Activated T-cell treated with anti-CD3 and anti-CD28 coated beads, Interleukin-2, amount 50 U/mL, for 48 hours (primary cell): ENCODE results near the gene LDLRAD4.
"Not testable (repeated sequence)": the region's sequence is repeated elsewhere in the genome, so short reads cannot be mapped to it uniquely, and the experiment has no call there.

ENCODE experiments used
- DNase-seq, 2 experiments: peaks; one replicate each; pipeline ENCODE4 v3.0.0-alpha.2; 2020

Gene LDLRAD4

DNA sequence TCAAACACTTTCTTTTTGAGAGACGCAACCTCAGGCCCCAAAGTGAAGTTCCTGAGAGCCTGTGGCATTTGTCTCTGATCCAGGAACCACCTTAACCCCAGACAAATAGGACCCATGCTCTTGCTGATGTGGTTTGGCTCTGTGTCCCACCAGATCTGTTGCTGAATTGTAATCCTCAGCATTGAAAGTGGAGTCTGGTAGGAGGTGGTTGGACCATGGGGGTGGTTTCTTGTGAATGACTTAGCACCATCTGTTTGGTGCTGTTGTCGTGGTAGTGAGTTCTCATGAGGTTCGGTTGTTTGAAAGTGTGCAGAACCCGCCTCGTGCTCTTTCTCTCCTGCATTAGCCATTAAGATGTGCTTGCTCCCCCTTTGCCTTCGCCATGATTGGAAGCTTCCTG lies 255.2 kb downstream of the LDLRAD4 start:
- no peak for DNase-seq

DNA sequence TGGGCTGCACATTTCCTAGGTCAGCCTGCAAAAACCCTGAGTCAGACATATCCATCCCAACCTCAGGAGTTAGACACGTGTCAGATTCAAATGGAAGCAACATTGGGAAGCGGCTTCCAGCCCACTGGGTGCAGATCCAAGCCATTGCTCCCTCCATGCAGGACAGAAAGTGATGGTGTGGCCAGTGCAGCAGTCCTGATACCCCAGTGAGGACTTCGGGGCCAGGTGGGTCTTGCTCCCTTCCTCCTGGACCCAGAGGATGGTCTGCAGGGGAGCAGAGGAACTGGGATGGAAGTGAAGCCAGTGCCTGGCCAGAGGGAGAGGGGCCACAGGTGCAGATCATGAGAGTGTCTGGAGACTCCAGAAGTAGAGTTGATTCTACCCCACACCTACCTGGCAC lies 255.8 kb downstream of the LDLRAD4 start:
- no peak for DNase-seq

DNA sequence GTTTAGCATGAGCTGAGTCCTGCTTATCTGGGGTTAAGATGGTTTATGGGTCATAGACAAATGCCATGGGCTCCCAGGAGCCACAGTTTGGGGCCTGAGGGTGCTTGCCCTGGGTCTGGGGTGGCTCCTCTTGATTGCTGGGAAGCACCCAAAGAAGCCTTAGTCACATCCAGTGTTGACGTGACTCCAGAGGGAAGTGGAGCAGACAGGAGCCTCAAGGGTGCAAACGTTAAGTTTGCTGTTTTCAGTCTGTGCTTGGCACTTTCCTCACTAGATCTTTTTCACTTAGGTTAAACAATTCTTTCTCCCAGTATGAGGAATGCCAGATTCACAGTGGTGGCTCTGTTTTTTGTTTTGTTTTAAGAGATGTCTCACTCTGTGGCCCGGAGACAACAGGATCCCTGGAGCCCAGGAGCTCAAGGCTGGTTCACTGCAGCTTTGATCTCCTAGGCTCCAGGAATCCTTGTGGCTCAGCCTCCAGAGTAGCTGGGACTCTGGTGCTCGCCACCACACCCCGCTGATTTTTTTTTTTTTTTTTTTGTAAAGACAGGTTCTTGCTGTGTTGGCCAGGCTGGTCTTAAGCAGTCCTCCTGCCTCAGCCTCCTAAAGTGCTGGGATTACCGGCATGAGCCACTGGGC lies 256.5 kb downstream of the LDLRAD4 start:
- no peak for DNase-seq

DNA sequence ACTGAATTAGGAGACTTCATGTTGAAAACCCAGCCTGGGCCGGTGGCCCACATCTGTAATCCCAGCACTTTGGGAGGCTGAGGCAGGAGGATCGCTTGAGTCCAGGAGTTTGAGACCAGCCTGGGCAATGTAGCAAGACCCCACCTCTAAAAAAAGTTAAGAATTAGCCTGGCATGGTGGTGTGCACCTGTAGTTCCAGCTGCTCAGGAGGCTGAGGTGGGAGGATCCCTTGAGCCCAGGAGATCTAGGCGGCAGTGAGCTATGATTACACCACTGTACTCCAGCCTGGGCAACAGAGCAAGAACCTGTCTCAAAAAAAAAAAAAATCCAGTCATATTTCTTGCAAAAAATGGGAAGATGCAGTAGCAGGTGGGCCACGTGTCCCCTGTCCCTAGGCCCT lies 257.8 kb downstream of the LDLRAD4 start:
- not testable (repeated sequence) for DNase-seq

DNA sequence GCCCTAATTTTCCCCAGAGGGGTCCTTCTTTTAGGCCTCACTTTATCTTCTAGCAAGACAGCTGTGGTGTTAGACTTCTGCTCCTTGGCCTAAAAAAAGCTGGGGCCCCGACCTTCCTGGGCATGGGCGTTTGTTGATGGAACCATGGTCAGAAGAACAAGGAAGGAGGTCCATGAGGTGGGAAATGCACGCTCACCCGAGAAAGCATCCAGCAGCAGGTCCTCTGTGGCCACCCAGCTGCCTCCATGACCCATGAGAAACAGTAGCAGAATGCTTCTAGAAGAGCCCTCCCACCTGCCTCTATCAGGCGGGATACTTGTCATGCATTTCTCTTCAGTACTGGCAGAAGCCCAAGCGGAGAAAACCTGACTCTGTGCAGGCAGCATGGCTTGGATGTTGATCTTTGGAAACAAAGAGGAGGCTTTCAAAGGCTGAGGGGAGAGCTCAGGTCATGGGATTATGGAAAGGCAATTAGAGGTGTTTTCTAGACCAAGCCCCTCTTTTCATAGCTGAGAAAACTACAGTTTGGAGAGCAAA lies 258.7 kb downstream of the LDLRAD4 start:
- DNase-seq = no peak

DNA sequence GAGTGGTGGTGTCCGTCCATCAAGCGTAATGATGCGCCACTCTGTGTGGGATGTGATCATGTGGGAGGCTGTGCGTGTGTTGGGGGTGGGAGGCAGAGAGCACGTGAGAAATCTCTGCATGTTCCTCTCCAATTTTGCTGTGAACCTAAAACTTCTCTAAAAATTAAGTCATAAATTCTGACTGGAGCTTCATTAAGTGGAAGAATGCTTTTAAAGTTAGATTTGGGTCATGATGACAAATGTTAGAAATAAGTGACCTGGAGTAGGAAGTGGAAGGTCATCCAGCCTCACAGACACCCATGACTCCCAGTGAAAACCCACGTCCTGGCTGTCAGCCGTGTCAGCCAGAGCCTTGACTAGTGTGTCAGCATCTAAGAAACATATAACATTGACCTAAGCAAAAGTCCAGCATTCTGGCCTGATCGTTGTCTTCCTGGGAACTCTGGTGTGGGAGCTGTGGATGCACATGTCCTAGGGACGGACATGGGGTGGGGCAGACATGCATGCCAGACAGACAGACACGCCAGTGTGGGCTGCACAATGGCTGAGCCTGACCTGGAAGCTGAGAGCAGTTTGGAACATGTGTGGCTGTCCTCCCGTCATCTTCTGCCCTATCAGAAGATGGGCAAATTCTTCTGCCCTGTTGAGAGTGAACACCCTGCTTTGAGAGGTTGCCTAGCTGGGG lies 262.2 kb downstream of the LDLRAD4 start:
- DNase-seq = no peak

DNA sequence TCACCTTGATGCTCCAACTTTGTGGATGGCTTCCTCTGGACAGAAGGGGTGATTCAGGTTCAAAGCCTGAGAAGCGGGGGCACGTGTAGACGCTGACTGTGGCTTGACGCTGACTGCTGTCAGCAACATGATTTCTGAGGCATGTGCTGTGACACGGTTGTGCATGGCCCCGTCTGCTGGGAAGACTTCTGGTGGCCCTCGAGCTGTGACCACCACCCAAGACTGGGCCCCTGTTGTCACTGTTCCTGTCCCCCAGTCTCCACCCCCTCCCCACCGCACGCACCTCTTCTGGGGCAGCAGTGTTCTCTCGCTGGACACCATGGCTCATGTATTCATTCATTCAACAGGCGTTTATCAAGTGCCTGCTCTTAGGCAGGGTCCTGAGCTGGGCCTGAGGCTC lies 262.8 kb downstream of the LDLRAD4 start:
- DNase-seq = no peak

DNA sequence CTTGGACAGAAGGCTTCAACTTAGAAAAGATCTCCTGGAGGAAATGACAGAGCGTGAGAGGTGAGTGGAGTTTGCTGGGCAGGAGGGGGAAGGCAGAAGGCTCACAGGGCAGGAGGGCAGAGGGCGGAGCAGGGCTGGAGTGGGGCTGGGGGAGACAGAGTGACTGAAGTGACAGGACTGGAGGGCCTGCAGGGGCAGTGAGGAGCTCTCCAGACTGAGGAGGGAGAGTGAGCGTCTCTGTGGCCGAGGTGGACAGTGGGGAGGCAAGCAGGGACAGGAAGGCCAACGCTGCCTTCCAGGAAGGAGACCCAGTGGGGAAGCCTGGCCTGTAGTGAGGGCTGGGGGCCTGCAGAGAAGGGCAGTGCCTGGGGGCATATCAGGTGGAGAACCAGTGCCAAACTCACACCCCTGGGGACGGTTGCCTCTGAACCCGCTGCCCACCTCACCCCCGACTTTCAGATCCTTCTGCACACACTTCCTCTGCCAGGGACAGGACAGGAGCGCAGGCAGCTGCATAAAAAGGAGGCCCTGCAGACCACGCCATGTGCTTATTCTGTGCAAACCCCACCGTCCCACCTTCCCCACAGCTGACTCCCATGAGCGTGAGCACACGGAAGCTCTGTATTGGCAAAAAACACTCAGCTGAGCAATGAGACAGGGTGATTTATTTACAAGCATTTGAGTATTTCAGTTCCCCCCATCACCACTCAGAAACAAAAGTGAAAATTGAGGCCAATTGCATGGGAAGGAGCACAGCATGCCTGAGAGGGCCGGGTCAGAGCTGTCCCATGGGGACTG lies 263.5 kb downstream of the LDLRAD4 start:
- DNase-seq = no peak

DNA sequence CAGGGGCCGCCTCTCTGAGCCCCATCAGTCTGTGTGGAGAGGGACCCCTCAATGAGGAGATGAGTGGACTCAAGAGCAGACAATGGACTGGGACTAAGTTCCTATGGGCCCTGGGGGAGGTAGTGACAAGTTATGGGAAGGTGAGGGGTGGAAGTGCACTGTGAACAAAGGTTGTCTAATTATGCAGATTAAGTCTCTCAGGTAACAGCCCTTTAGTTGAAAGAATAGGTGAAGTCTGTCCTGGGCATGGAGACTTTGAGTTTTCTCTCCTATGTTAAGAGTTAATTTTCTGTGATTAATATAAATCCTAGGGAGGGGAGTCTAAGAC lies 264.0 kb downstream of the LDLRAD4 start:
- no peak for DNase-seq

DNA sequence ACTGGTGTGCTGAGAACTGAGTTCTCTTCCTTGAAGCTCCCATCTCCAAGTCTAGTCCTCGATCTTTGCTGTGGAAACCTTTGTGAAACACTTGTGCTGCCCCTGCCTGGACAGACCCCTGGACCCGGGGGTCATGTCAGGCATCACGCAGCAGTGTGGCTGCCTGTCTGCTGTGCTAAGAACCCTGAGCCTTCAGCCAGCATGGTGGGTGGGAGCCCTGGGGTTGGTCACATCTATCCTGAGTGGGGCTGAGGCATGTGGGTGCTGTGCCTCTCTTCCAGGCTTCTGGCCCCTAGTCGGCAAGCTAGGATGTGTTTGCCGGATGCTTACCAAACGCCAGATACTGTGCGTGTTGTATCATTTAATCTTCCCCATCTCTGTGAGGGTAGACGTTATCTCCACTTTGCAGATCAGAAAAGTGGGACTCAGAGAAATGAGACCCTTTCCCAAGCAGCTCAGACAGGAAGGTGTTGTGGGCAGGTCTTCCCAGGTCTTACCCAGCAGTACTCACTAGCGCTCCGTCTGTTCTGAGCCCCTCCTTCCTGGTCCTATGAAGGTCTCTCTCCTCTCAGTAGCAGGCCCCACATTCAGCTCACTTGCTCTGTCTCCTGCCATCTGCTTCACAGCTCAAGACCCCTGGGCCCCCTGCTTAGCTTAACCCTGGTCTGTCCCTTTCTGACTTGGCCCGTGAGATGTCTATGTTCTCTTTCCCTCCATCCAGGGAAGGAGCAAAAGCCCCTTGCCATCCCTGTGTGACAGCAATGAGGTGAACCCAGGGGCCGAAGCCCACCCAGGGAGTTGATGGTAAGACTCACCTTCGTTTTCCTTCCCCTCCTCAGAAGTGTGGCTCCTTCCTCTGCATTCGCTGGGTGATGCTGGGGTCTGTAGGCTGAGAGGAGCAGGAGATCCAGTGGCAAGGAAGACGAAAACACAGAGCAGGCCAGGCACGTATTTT lies 265.0 kb downstream of the LDLRAD4 start:
- DNase-seq = no peak

DNA sequence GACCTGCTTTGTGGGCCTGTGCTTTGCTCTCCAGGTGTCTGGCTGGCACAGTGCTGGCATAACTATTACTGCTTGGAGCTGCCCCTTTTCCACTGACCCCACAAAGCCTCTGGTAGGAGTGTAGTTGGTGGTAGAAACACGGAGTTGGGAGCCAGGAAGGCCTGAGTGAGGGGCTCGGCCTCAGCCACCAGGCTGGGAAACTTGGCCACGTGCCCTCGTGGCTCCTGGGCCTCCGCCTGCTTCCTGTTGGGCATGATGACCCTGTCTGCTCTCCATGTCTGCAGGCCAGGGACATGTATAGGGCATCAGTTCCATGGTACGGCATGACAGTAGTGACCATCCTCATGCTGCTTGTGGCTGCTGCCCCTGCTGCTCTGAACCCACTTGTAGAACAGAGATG lies 266.6 kb downstream of the LDLRAD4 start:
- no peak for DNase-seq

DNA sequence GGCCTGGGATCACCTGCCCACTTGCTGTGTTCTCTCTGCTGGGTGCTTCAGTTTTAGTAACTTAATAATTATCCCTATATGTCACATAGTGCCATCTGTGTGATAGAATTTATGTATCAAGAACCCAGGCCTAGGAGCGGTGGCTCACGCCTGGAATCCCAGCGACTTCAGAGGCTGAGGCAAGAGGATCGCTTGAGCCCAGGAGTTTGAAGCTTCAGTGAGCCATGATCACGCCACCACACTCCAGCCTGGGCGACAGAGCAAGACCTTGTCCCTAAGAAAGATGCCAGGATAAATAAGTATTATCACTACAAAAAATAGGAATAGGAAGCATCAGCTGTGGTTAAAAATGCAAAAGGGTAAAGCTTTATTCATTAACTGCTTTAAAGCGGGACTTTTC lies 267.0 kb downstream of the LDLRAD4 start:
- no peak for DNase-seq

DNA sequence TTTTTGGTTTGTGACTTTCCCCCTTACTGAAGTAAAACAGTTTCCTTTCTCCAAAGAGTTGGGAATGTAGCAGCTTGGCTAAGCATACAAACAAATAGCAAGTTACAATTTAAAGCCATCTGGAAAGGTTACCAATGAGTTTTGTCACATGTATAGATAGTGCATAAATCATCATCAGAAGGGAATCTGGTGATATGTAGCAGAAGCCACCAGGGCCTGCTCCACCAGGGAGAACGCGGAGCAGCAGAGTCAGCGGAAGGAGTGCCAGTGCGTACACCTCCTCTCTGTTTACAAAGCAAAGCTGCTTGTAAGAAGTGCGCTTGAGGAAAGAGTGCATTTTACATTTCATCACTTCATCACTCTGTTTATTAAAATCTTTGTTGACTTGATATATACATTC lies 267.7 kb downstream of the LDLRAD4 start:
- DNase-seq = no peak

DNA sequence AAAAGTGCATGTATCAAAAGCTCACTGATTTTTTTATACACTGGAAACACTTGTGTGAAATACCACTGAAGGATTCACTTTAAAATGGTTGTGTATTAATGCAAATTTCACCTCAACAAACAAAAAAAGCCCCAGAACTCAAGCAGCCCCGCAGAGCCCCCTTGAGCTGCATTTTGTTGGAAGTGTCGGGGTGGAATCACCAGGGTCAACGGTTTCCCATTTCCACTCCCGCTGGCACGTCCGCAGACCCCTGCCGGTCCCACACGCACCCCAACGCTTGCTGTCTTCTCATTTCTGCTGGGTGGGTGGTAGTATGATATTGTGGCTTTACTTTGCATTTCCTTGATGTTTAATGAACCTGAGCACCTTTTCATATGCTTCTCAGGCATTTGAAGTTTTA lies 268.1 kb downstream of the LDLRAD4 start:
- no peak for DNase-seq

DNA sequence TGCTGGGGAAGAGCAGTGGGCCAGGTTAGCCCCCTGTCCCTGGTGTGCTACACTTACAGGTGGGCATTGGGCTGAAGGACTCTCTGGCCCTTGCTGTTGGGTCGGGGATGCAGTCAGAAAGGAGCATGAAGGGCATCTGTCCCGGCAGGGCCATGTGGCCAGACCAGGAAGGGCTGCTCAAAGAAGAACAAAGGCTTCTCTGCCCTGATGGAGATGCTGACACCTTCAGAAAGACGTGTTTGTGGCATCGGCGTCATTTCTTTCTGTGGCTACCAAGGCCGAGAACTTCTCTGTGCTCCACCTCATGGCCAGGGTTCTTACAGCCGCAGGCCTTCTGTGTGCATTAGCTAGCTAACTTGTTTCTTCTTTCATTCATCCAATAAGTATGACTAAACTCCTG lies 268.7 kb downstream of the LDLRAD4 start:
- no peak for DNase-seq

DNA sequence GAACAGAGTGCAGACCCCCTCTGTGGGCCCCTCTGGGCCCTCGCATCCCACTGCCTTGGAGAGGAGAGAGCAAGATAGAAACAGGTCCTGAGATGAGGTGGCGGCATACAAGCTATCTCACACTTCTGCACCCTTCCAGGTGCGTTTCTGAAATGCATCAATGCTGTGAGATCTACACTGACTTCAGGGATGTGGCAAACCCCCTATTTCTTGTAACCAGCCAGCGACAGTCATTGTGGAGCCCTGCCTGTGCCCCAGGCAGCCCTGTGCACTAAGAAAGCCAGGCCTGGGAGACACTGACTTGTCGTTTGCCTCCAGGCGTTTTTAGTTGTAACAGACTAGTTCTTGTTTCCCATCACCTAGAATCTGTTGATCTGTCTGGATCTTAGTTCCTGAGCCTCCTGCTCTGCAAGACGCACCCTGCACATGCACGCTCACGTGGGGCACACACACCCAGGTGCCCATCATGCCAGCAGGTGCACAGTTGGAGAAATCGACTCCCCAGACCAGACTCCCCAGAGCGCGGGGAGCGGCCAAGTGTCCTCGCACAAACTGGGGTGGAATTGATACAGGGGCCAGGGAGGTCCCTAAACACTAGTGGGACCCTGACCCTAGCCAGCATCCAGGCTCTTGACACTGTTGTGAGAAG lies 269.8 kb downstream of the LDLRAD4 start:
- DNase-seq = no peak

DNA sequence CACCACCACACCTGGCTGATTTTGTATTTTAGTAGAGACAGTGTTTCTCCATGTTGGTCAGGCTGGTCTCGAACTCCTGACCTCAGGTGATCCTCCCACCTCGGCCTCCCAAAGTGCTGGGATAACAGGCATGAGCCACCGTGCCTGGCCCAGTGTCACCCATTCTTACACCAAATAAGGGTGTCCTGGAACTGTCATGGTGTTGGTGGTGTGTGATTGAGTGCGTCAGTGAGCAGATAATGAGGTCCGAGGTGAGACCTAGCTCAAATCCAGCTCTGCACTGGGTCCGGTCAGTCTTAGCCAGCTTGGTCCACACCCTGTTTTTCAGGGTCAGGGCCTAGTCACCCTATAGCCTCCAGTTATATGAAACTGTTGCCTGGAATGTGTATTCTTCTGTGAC lies 270.7 kb downstream of the LDLRAD4 start:
- DNase-seq = not testable (repeated sequence)

DNA sequence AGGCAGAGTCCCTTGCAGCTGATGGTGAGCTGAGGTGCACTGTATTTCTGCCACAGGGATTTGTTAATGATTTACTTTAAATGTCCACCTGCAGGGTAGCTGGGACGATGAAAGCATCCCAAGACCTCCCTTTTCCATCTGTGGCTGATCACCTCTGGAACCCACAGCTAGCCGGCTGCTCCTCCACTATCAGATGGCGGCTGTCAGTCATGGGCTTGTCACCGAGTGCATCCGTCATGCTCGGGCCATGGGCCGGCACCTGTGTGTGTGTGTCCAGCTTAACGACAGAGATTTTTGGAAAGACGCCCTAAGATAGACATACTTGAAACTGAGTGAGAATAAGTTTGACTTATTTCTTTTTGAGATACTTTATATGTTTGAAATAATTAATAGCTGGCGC lies 272.6 kb downstream of the LDLRAD4 start:
- no peak for DNase-seq

DNA sequence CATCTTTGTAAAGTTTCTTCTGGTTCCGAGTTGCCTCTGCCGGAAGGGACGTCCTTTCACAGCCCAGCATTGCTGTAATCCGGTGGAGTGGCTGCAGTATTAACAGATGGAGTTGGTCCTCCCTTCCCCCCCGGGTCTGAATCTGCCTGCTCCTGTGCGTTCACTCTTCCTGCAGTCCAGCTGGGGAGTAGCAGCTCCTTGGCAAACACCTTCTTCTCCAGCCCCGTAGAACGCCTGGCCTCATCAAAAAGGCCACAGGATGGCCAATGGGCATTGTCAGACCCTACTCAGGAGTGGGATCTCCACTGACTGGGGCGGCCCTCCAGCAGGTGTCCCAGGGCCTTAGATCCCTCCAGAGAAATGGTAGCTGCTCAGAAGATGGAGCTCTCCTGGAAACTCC lies 273.8 kb downstream of the LDLRAD4 start:
- no peak for DNase-seq

DNA sequence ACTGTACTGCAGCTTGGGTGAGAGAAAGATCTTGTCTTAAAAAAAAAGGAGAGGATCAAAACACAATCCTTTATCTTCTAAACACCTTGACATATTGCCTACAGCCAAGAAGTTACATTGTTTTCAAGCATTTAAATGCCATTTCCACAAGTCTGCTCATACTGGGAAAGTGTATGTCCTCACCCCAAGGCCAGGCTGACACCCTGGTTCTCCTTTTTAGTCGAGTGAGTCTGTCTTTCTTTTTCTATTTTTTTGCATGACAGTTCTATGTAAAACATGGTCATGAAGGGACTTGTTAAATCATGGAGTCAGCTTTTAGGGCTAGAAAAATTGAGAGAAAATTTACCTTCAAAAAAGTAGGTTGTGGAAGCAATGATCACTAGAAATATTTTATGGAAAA lies 274.5 kb downstream of the LDLRAD4 start:
- no peak for DNase-seq

DNA sequence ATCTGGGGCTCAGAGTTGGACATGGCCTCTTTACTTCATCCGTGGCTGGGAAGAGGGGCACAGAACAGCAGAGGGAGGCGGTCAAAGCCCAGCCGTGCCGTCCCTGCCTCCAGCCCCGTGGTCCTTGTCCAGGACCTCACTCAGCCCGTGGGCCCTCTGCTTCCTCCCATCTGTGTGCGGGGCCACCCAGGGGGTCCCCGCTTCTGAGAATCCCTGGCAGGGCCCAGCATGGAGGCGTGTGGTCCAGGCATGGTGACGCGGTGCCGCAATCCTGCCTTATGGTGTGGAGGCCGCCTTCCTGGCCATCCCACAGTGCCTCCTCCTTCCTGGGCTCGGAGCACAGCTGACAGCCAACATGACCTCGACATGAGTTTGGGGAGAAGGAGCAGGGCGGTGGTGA lies 275.2 kb downstream of the LDLRAD4 start:
- no peak for DNase-seq

DNA sequence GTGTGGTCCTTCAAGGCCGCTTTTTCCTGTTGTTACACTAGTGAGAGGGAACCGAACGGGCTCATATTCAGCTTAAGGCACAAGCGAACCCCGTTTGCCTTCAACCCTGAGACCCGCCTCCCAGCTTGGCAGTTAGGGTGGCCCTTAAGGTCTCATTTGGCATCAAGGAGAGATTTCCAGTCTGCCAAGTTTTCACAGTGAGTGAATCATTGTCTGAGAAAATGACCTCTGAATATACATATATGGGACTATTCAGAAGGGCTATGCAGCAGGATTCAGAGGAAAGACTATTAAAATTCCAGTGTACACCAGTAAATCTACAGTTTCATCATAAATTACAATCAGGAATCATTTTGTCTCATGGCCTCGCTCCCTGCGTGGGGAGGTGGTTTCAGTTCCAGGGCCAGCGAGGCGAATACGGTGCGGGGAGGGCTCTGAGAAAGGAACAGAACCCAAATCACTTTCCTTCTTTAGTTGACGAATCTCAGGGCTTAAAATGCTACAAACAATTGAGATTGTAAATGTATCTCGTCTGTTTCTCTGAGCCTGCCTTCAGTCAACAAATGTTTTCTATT lies 276.4 kb downstream of the LDLRAD4 start:
- no peak for DNase-seq
